Vagina (tissue), 2 donors: ENCODE data around the gene CACNA1S. TPM values are rescaled to one million over a fixed set of nuclear protein-coding genes. Genes with fewer than 3 reads are reported as not detected.

Experiments
- DNase-seq, 2 donors: peaks; one replicate each; pipeline ENCODE4 v3.0.0-alpha.2; 2017; ENCODE audit errors: extremely low spot score in 2 of 2
- H3K27ac ChIP-seq: fragments of 200-600 bp; sonication (generic); one replicate; pipeline ENCODE4 v1.5.1; 2019
- H3K27me3 ChIP-seq: fragments of 200-600 bp; sonication (generic); one replicate; pipeline ENCODE4 v1.5.1; 2019
- H3K36me3 ChIP-seq, 2 donors: fragments of 200-600 bp; sonication (generic); one replicate each; pipeline ENCODE4 v1.5.1; 2017 to 2019
- H3K4me1 ChIP-seq: fragments of 200-600 bp; sonication (generic); one replicate; pipeline ENCODE4 v1.5.1; 2019
- H3K4me3 ChIP-seq, 2 donors: fragments of 200-600 bp; sonication (generic); 1 replicate in 1 of 2; 2 replicates in 1 of 2; pipeline ENCODE4 v1.5.1; 2016 to 2019
- H3K9me3 ChIP-seq: fragments of 200-600 bp; sonication (generic); one replicate; pipeline ENCODE4 v1.5.1; 2019
- CTCF ChIP-seq, 3 experiments: fragments of 450-650 bp in 2 of 3; fragments of 200-600 bp in 1 of 3; sonication (generic) in 1 of 3; IDR thresholded peaks; one replicate each; pipeline ENCODE4 v1.5.1; 2017 to 2019; ENCODE audit warnings: antibody characterized with exemption in 3 of 3, mild to moderate bottlenecking in 2 of 3, moderate library complexity in 2 of 3
- POLR2A ChIP-seq, 2 donors: fragments of 450-650 bp; IDR thresholded peaks; one replicate each; pipeline ENCODE4 v1.6.1; 2017; ENCODE audit warnings: antibody characterized with exemption in 2 of 2, mild to moderate bottlenecking in 2 of 2, moderate library complexity in 2 of 2
- POLR2AphosphoS5 ChIP-seq, 2 donors: sonication (generic); formaldehyde crosslinking; IDR thresholded peaks; one replicate each; pipeline ENCODE4 v1.9.0; 2017; ENCODE audit warnings: antibody characterized with exemption in 2 of 2, mild to moderate bottlenecking in 2 of 2, low read depth in 1 of 2; ENCODE audit not compliant: insufficient read depth in 1 of 2
- intact Hi-C: fragments of 100-400 bp; cut with DNase I; formaldehyde crosslinking; loops from one replicate; pipeline ENCODE4 v1.15.1; 2023
- total RNA-seq: library from RNA; depleted of rRNA; stranded (reverse); fragments of >200 nt; gene quantifications from one replicate; pipeline ENCODE4 v1.2.3, GENCODE V29; 2016

The CACNA1S gene
- total RNA-seq: not detected

GRCh38 chr1:201112173-201112731, at the start of gene CACNA1S:
Gene CACNA1S (minus strand): TSS chr1:201112426. CDS start chr1:201112339, 87 bp downstream.
- Histone ChIP-seq H3K36me3 (no peaks in the 10 kb centered on the region), H3K9me3 (no peaks in the 10 kb centered on the region), H3K27me3 (no peaks in the 10 kb centered on the region), H3K4me3 (no peak within 1 kb of the TSS), H3K27ac (no peak within 1 kb of the TSS), H3K4me1 (peaks cover 8% of the 10 kb centered on the region)
- no peak for DNase-seq
- intact Hi-C loops: loop anchor here (2.0 kb wide), 1 partner anchor 135 kb away; no protein-coding TSS in a partner anchor
- TF ChIP-seq CTCF (IDR thresholded peaks at IDR 0.05) (no peak), POLR2AphosphoS5 (IDR thresholded peaks at IDR 0.05; ENCODE audit: insufficient read depth in 1 of 2, low read depth in 1 of 2) (no peak), POLR2A (IDR thresholded peaks at IDR 0.05) (no peak)

GRCh38 chr1:201157949-201158348, 45.7 kb upstream of the CACNA1S start:
- no peak overlapping the region for H3K27ac ChIP-seq
- H3K36me3 ChIP-seq: no peaks in the 10 kb centered on the region
- DNase-seq: no peak
- intact Hi-C loops: no loop called here
- H3K4me1 ChIP-seq: peaks cover 18% of the 10 kb centered on the region
- no peaks in the 10 kb centered on the region for H3K9me3 ChIP-seq
- H3K4me3 ChIP-seq: no peak overlapping the region
- TF ChIP-seq POLR2AphosphoS5 (IDR thresholded peaks at IDR 0.05; ENCODE audit: insufficient read depth in 1 of 2, low read depth in 1 of 2): no peak
- TF ChIP-seq CTCF (IDR thresholded peaks at IDR 0.05): no peak
- TF ChIP-seq POLR2A (IDR thresholded peaks at IDR 0.05): no peak
- no peaks in the 10 kb centered on the region for H3K27me3 ChIP-seq

- intact Hi-C loops: no loop called here
- no peak for DNase-seq
- TF ChIP-seq CTCF (IDR thresholded peaks at IDR 0.05) (no peak), POLR2A (IDR thresholded peaks at IDR 0.05) (no peak), POLR2AphosphoS5 (IDR thresholded peaks at IDR 0.05; ENCODE audit: insufficient read depth in 1 of 2, low read depth in 1 of 2) (no peak)
- no peak overlapping the region for H3K4me3 ChIP-seq
- H3K27me3 ChIP-seq: no peaks in the 10 kb centered on the region
- peaks cover 20% of the 10 kb centered on the region for H3K4me1 ChIP-seq
- no peaks in the 10 kb centered on the region for H3K9me3 ChIP-seq
- H3K27ac ChIP-seq: no peak overlapping the region
- no peaks in the 10 kb centered on the region for H3K36me3 ChIP-seq
These were observed 44.6 kb upstream of the CACNA1S start for GRCh38 chr1:201156819-201157218.

- no peaks in the 10 kb centered on the region for H3K9me3 ChIP-seq
- H3K27me3 ChIP-seq: no peaks in the 10 kb centered on the region
- intact Hi-C loops: no loop called here
- H3K27ac ChIP-seq: no peak overlapping the region
- TF ChIP-seq POLR2A (IDR thresholded peaks at IDR 0.05) (no peak), CTCF (IDR thresholded peaks at IDR 0.05) (no peak), POLR2AphosphoS5 (IDR thresholded peaks at IDR 0.05; ENCODE audit: insufficient read depth in 1 of 2, low read depth in 1 of 2) (no peak)
- H3K36me3 ChIP-seq: peaks cover 0 to 3% of the 10 kb centered on the region in 2 donors
- H3K4me3 ChIP-seq: no peak overlapping the region
- no peak for DNase-seq
- peaks cover 20% of the 10 kb centered on the region for H3K4me1 ChIP-seq
These were observed 44.1 kb upstream of the CACNA1S start for GRCh38 chr1:201156346-201156745.

GRCh38 chr1:201155354-201155753, 43.1 kb upstream of the CACNA1S start:
- Histone ChIP-seq H3K27me3 (no peaks in the 10 kb centered on the region), H3K4me3 (no peak overlapping the region), H3K27ac (no peak overlapping the region), H3K36me3 (peaks cover 0 to 10% of the 10 kb centered on the region in 2 donors), H3K4me1 (peaks cover 20% of the 10 kb centered on the region), H3K9me3 (no peaks in the 10 kb centered on the region)
- no peak for DNase-seq
- TF ChIP-seq POLR2AphosphoS5 (IDR thresholded peaks at IDR 0.05; ENCODE audit: insufficient read depth in 1 of 2, low read depth in 1 of 2): no peak
- TF ChIP-seq POLR2A (IDR thresholded peaks at IDR 0.05): no peak
- TF ChIP-seq CTCF (IDR thresholded peaks at IDR 0.05): no peak
- intact Hi-C loops: no loop called here
